ENCODE measurements around the gene FN3KRP. TPM values are rescaled to one million over a fixed set of nuclear protein-coding genes. Genes with fewer than 3 reads are reported as not detected.

FN3KRP gene
- total and polyA plus RNA-seq, 10 of the 15 experiments (the other 5 are each of a cell fraction or from before 2014, with no cell fraction given), result 1.8 to 50.5 (median 26.5) TPM

- no peak for TF ChIP-seq TCF12 (IDR thresholded peaks at IDR 0.05; ENCODE audit: low read depth, low read length)
- TF ChIP-seq USF1 (IDR thresholded peaks at IDR 0.05; ENCODE audit: borderline replicate concordance, extremely low read length, insufficient read depth, low read depth, low read length), result no peak
- TF ChIP-seq CHD4 (IDR thresholded peaks at IDR 0.05), result no peak
- TF ChIP-seq ASH2L (IDR thresholded peaks at IDR 0.05; ENCODE audit: borderline replicate concordance, low read depth), result peak; percentile 85; the same call in 1 of the 2 replicates
- TF ChIP-seq SMC3 (IDR thresholded peaks at IDR 0.05; ENCODE audit: borderline replicate concordance, low read length), result no peak
- TF ChIP-seq MEF2B (IDR thresholded peaks at IDR 0.05; ENCODE audit: partially characterized antibody, poor library complexity, severe bottlenecking), result no peak
- TF ChIP-seq ZNF217 (IDR thresholded peaks at IDR 0.05), result no peak
- peak; percentile 75 for TF ChIP-seq GATAD2B (conservative IDR thresholded peaks at IDR 0.05; ENCODE audit: low read depth)
- TF ChIP-seq YBX1 (IDR thresholded peaks at IDR 0.05), result no peak
- TF ChIP-seq BCL3 (IDR thresholded peaks at IDR 0.05; ENCODE audit: borderline replicate concordance, insufficient read depth, low read depth, low read length, poor library complexity, severe bottlenecking), result no peak
- TF ChIP-seq CBX3 (IDR thresholded peaks at IDR 0.05; ENCODE audit: borderline replicate concordance, low read depth), result no peak
- peak; percentile 20; the same call in 1 of the 2 replicates for TF ChIP-seq MTA2 (IDR thresholded peaks at IDR 0.05; ENCODE audit: low read depth)
- peak; percentile 54 for TF ChIP-seq E4F1 (IDR thresholded peaks at IDR 0.05; ENCODE audit: borderline replicate concordance, partially characterized antibody)
- TF ChIP-seq NRF1 (conservative IDR thresholded peaks at IDR 0.05; ENCODE audit: low read depth, low read length), result 0 out of 2 replicates have a peak, but pooled peaks have one; percentile 1
- peak; percentile 61; the same call in 1 of the 2 replicates for TF ChIP-seq YY1 (IDR thresholded peaks at IDR 0.05; ENCODE audit: low read depth, low read length)
- TF ChIP-seq PRDM15 (CRISPR knock-in tag; IDR thresholded peaks at IDR 0.05), result no peak
- no peak for TF ChIP-seq MTA3 (IDR thresholded peaks at IDR 0.05; ENCODE audit: borderline replicate concordance, low read length)
- TF ChIP-seq RBBP5 (conservative IDR thresholded peaks at IDR 0.05), result 0 out of 2 replicates have a peak, but pooled peaks have one; percentile 46
- peak; percentile 85 to 96 for TF ChIP-seq BHLHE40 (IDR thresholded peaks at IDR 0.05; ENCODE audit: borderline replicate concordance in 1 of 2, low read depth in 2 of 2, low read length in 1 of 2)
- TF ChIP-seq NR2C2 (IDR thresholded peaks at IDR 0.05; ENCODE audit: borderline replicate concordance, control insufficient read depth, insufficient read length, low read depth), result peak; percentile 87
- no peak for TF ChIP-seq MYB (IDR thresholded peaks at IDR 0.05; ENCODE audit: borderline replicate concordance, low read depth, low read length)
Observed at GRCh38 chr17:82751571-82752370, 35.3 kb downstream of the FN3KRP start, which contains the start of gene TBCD (continued).

Measured in GM12878 (cell line).